Hematopoietic multipotent progenitor cell treated with erythropoietin and hydrocortisone succinate and interleukin-3 and kit ligand, for 4 days (in vitro differentiated cells): ENCODE results near the gene CEMP1.
"Not testable (repeated sequence)": the region's sequence is repeated elsewhere in the genome, so short reads cannot be mapped to it uniquely, and the experiment has no call there.

ENCODE experiments used
- DNase-seq: peaks from one replicate; pipeline ENCODE4 v3.0.0-alpha.2; 2015

Gene CEMP1, protein sequence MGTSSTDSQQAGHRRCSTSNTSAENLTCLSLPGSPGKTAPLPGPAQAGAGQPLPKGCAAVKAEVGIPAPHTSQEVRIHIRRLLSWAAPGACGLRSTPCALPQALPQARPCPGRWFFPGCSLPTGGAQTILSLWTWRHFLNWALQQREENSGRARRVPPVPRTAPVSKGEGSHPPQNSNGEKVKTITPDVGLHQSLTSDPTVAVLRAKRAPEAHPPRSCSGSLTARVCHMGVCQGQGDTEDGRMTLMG

GRCh38 chr16:2531371-2531695, at the start of gene CEMP1:
TSS of gene CEMP1 (minus strand) at chr16:2531408. CDS start at chr16:2531073, 335 bp downstream.
- no peak for DNase-seq

GRCh38 chr16:2580818-2581217, 49.6 kb upstream of the CEMP1 start:
- not testable (repeated sequence) for DNase-seq

DNA sequence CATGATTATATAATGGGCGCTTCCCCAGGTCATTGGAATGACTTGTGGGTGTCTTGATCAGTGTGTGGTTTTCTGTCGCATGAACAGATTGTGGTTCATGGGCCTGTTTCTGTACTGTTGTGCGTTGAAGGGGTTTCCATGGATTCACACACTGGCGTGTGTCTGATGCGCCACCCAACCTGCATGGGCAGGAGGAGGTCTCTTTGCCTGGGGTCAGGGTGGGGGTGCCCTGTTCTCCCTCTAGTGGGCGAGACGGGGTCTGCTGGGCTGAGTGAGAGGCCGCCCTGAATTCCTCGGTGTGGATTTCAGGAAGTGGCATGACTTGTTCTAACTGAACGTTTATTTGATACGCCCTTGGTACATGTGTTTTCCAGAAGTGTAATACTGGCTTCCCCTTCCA, 48.9 kb upstream of the CEMP1 start:
- DNase-seq, result peak; percentile 82

- not testable (repeated sequence) for DNase-seq
Measured at GRCh38 chr16:2578905-2579304, 47.7 kb upstream of the CEMP1 start.

DNA sequence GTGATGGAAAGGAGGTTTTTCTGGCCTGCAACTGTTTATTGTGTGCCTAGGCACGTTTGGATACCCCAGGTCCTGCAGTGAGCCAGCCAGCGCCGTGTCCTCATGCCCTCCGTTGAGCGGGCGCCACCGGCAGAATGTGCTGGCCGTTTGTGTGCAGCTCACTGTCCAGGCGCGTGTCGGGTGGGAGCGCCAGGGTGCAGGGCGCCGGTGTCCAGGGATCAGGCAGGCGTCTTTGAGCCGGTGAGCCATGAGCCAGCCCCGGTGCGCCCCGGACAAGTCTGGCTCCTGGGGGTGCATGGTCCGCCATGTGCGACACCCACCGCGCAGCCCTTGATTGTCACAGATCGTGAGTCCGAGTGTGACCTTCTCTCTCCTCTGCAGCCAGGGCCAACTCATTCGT, 45.8 kb upstream of the CEMP1 start:
- not testable (repeated sequence) for DNase-seq

DNA sequence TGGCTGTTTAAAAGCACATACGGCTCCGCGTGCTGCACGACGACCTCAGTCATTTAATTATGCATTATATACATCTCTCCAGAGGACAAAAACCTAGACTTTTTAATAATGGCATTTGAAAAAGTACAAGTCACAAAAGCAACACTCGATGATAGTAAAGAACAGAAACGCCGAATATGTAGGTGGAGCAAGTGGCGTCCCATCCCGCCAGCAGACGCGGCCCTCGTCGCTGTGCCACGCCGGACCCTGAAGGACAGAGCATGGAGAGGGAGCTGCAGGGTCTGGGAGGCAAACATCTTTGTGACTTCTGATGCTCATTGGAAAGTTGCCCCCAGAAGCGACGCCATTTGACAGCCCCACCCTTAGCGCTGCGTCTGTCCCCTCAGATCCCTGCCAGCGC, 44.6 kb upstream of the CEMP1 start:
- not testable (repeated sequence) for DNase-seq

DNA sequence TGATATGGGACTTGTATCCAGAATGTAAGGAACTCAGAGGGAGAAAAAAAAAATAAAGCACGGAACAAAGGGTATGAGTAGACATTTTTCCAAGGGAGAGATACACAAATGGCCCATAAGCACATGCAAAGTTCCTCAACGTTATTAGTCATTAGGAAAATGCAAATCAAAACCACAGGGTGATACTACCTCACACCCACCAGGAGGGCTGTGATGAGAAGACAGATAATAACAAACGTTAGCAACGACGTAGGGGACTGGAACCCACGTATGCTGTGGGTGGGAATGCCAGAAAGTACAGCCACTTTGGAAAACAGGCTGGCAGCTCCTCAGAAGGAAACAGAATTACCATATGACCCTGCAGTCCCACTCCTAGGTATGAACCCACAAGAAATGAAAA, 41.5 kb upstream of the CEMP1 start:
- not testable (repeated sequence) for DNase-seq

- DNase-seq, result not testable (repeated sequence)
Measured at GRCh38 chr16:2568573-2568972, 37.4 kb upstream of the CEMP1 start.

DNA sequence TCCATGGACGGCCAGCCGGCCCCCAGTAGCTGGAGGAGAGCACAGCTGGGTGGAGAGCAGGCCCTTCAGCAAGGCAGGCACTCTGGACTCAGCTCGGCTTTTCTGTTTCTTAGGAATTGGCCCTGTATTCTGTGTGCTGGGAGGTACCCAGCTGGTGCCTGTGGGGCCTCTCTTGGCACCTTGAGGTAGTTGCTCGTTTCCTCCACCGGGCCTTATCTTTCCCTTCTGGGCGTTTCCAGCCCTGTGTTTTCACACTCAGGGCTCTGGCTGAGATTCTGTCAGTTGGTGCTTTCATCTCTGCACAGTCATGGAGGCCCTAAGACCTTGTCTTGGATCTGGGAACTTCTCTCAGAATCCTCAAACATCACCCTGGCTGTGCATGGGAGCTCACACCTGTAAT, 36.3 kb upstream of the CEMP1 start:
- not testable (repeated sequence) for DNase-seq

GRCh38 chr16:2560798-2561133, 29.6 kb upstream of the CEMP1 start:
- not testable (repeated sequence) for DNase-seq

DNA sequence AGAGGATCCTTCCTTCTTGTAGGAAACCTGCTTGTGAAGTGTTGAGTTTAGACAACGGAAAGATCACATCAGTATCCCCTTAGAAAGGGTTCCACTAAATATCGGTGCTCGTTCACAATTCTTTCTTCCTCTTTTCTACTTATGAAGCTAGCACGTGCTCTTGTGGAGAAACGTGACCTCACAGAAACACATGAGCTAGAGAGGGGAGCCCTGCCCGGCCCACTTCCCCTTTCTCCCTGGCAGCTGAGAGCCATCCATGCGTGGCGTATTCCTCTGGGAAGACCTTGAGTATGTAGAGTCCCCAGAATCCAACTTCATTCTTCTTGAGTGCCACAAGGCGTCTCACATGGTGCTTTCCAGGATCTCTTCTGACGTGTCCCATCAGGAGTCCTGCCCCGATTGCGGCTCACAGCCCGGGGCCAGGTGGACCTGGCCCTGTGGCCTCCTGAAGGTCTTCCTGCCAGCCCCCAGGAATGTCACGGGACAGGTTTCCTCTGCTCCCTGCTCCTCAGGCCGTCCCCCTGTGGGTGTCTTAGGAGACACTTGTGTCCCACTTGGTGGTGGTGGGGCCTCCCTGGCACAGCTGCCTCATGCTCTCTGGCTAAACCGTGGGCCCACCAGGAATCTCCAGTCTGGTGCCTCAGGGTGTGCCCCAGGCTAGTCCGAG, 29.1 kb upstream of the CEMP1 start:
- not testable (repeated sequence) for DNase-seq

- not testable (repeated sequence) for DNase-seq
Measured at GRCh38 chr16:2557150-2557549, 25.9 kb upstream of the CEMP1 start.

GRCh38 chr16:2554709-2555425, 23.7 kb upstream of the CEMP1 start:
- not testable (repeated sequence) for DNase-seq

- DNase-seq, result not testable (repeated sequence)
Measured at GRCh38 chr16:2551420-2551889, 20.2 kb upstream of the CEMP1 start.

- DNase-seq, result not testable (repeated sequence)
Measured at GRCh38 chr16:2550283-2550878, 19.2 kb upstream of the CEMP1 start.

DNA sequence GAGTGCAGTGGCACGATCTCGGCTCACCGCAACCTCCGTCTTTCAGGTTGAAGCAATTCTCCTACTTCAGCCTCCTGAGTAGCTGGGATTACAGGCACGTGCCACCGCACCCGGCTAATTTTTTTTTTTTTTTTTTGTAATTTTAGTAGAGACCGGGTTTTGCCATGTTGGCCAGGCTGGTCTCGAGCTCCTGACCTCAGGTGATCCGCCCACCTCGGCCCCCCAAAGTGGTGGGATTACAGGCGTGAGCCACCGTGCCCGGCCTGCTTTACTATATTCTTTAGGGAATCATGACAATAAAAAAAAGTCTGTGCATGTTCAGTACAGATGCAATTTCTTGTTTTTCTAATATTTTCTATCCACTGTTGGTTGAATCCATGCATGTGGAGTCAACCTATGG, 12.6 kb upstream of the CEMP1 start:
- DNase-seq, result not testable (repeated sequence)

GRCh38 chr16:2541409-2541808, 10.2 kb upstream of the CEMP1 start:
- DNase-seq, result not testable (repeated sequence)

GRCh38 chr16:2540912-2541311, 9.7 kb upstream of the CEMP1 start:
- peak; percentile 44 for DNase-seq

DNA sequence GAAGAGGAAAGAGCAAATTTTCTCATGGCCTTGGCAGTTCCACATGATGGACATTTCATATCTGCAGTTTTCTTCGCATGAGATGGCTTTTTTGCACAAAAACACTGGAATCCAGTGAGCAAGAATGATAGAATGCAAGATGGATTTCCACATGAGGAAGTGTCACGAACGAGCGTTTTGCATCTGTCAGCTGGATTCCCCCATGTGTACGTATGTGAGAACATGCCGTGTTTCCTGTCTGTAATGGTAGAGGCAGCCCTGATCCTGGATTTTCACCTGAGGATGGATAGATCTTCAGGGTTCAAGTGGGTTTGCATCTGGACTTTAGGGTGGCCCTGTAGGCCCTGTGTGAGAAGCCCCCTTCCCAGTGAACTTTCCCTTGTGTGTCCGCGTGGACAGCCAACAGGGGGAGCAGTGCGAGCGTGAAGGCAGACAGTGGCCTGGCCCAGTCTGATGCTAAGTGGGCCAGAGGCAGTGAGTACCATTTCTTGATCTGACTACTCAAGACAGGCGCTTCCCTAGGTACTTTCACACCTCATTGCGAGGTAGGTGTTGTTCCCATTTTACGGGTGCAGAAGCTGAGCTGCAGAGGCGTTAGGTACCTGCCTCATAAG, 8.7 kb upstream of the CEMP1 start:
- DNase-seq, result peak; percentile 51

DNA sequence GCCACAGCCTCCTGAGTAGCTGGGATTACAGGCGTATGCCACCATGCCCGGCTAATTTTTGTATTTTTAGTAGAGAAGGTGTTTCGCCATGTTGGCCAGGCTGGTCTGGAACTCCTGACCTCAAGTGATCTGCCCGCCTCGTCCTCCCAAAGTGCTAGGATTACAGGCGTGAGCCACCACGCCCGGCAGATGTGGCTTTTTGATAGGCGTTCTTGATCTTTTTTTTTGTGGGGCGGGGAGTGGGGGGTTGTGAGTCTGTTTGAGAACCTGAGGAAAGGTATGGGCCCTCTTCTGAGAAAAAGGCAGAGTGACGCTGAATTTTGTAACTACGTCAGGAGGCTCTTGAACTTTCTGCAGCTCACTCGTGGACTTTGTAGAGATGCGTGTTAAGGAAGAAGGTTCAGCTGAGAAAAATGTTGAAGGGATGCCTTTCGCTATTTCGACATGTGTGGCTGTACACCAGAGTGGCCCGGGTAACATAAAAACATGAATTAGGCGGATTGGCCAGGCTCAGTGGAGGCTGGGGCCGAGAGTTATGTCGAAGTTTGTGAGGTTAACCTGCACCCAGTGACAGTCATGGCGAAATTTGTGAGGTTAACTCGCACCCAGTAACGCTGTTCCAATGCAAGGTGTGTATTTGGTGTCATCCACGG, 8.1 kb upstream of the CEMP1 start:
- not testable (repeated sequence) for DNase-seq

DNA sequence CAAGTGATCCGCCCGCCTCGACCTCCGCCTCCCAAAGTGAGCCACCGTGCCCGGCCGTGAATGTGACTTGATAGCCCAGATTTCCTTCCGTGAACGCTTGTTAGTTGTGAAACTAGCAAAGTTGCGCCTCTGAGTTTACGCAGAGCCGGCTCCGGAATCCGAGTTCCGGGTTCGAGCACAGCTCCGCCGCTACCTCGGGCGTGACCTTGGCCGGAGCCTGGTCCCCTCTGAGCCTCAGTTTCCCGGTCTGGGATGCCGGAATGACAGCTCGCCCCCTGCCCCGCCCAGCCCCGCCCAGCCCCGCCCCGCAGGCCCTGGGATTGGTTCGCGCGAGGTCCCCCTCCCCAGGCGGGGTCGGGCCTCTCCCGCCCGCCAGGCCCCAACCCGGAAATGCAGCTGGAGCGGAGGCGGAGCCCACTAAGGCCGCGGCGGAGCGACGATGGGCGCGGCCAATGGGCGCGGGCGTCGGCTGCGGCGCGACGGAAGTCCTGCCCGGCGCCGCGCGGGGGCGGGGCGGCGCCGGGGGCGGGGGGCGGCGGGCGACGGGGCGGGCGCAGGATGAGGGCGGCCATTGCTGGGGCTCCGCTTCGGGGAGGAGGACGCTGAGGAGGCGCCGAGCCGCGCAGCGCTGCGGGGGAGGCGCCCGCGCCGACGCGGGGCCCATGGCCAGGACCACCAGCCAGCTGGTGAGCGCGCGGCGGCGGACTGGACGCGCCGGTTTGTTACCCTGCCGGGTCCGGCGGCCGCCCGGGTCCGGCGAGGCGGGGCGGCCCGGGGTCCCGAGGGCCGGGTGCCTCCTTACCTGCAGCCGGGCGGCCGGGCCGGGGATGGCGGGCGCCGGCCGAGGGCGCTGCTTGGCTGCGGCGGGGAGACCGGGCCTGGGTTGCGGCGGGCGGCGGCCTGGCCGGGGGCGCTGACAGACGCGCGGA, 6.5 kb upstream of the CEMP1 start, which contains the start of gene PDPK1:
TSS of gene PDPK1 (plus strand) at position 571 of the 929 bp plus-strand sequence. CDS start at position 663, 92 bp downstream.
- peak; percentile 98 for DNase-seq
